Measurements from ENCODE around the gene C20orf144.
"Not testable (repeated sequence)": the region's sequence is repeated elsewhere in the genome, so short reads cannot be mapped to it uniquely, and the experiment has no call there.

Gene C20orf144

GRCh38 chr20:33662172-33662571 is at the start of gene C20orf144:
Gene C20orf144, plus strand, starts transcription at chr20:33662327. Its CDS starts 19 bp downstream, at chr20:33662346.
- DNase-seq: no peak

- DNase-seq: no peak
These were observed 40.3 kb upstream of the C20orf144 start for GRCh38 chr20:33621717-33622400.

- DNase-seq: no peak
These were observed 39.3 kb upstream of the C20orf144 start for GRCh38 chr20:33622705-33623365.

DNA sequence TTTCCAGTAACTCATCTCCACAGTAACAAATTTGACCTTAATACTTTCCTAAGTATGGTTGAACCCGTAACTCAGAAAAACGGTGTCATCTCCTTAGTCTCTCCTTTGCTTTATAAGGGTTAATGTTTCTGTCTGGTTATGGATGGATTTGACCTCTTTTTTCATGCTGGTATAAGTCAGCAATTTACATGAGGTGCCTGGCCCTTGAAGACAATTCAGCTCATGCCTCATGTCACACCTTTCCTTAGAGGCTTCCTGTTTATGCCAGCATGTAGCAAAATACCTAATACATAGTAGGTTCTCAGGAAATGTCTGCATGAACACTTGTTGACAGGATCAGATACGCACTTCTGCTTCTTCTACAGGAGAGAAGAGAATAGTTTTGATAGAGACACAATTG is 37.7 kb upstream of the C20orf144 start:
- DNase-seq: no peak

DNA sequence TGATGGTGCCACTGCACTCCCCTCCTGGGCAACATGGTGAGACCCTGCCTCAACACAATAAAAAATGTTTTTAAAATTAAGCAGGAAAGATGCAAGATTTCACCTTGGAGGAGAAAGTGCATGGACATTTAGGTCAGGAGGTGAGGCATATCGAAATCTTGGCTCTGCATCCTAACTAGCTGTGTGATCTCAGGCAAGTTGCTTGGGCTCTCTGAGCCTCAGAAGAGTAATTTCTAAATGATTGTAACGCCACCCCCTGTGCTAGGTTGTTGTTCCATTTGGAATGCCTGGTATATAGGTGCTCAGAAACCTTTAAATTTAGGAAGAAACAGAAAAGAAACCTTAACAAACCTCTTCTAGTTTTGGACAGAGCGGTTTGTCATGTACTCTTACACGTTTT is 35.9 kb upstream of the C20orf144 start:
- no peak for DNase-seq

GRCh38 chr20:33627577-33628216 is 34.4 kb upstream of the C20orf144 start:
- DNase-seq: no peak

DNA sequence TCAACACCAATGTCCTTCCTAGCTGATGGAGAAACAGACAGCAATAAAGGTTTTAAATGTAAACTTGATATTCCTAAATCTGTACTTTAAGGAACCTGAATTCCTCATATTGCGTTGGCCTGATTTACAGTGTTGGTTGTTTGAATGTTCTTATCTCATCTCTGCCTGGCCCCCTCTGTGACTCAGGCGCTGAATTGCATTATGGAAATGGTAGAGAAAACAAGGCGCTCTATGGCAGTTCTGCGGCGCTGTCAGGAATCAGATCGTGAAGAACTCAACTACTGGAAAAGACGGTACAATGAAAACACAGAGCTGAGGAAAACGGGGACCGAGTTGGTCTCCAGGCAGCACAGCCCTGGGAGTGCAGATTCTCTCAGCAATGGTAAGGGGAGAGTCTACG is 32.6 kb upstream of the C20orf144 start:
- DNase-seq: no peak

DNA sequence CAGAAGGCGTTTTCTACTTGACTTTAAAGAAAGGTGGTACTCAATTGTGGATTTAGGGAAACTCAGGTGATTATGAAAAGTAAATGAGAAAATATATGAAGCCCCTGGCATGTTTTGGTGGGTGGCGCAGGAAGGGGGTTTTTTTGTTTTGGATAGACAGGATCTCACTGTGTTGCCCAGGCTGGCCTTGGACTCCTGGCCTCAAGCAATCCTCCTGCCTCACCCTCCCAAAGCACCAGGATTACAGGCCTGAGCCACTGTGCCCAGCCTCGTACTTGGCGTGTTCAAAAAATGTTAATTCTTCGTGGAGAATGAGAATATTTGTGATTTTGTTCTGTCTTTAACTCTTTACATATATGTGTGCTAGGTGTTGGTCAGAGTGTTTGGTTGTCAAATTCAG is 32.1 kb upstream of the C20orf144 start:
- no peak for DNase-seq

- DNase-seq: no peak
These were observed 31.6 kb upstream of the C20orf144 start for GRCh38 chr20:33630507-33630906.

DNA sequence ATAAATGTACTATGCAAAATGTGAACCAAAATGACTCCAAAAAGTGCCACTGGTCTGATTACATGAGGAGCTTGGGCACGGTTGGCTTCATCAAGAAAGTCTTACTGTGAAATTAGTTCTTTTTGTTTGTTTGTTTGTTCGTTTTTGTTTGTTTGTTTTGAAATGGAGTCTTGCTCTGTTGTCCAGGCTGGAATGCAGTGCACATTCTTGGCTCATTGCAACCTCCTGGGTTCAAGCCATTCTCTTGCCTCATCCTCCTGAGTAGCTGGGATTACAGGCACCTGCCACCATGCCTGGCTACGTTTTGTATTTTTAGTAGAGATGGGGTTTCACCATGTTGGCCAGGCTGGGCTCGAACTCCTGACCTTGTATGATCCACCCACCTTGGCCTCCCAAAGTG is 30.2 kb upstream of the C20orf144 start:
- not testable (repeated sequence) for DNase-seq

DNA sequence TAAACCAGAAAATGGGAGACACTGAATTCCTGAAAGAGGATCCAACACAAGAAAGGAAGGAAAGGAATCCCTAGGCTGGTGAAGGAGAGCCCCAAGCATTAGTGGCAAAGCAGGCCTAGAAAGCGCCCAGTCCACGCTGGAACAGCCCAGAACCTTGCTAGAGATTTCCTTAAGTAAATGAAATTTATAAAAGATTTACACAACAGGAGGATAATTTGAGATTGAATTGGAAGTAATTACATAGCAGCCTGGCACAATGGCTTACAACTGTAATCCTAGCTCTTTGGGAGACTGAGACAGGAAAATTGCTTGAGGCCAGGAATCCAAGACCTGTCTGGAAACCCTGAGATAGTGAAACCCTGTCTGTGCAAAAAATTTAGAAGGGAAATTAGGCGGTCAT is 26.8 kb upstream of the C20orf144 start:
- no peak for DNase-seq

DNA sequence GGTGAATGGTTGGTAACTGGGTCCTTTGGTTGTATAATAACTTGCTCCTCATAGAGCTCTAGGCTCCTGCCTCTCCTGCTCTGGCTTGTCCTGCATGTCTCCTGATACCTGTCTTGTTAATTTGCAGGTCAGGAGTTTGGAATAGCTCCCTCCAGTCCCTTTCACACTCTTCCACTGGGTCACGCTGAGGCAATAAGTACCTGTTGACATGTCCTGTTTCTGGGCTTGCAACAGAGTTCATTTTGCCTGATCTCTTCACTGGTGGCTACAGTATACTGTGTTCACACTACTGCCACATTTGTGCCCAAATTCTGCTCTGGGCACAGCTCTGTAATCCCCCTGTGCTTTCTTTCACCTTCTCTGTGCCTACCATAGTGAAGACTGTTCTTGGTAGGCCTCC is 25.4 kb upstream of the C20orf144 start:
- DNase-seq: no peak

DNA sequence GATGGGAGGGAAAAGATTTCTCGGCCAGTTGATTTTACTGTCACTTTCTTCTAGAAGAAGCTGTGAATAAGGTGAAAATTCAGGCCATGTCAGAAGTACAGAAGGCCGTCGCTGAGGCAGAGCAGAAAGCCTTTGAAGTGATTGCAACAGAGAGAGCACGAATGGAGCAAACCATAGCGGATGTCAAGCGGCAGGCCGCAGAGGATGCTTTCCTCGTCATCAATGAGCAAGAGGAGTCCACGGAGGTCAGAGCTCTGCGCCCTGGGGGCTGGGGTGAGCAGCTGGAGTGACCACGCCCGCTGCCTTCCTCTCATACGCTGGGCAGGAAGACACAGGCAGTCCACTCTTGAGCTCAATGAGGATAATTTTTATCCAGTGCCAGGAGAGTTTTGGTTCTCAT is 21.8 kb upstream of the C20orf144 start:
- DNase-seq: no peak

GRCh38 chr20:33644313-33645071 is 17.6 kb upstream of the C20orf144 start:
- no peak for DNase-seq

DNA sequence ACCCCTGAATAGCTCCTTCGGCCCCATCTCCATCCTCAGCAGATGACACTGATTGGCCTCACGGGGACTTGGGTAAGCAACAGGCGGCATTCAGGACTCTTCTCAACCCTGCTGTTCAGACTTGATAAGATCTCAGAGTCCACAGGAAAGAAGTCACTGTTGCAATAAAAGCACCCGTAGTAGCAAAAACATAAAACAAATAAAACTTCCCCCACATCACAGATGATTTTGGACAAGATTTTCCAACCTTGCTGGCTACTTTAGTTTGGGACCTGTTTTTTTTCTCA is 17.1 kb upstream of the C20orf144 start:
- no peak for DNase-seq

DNA sequence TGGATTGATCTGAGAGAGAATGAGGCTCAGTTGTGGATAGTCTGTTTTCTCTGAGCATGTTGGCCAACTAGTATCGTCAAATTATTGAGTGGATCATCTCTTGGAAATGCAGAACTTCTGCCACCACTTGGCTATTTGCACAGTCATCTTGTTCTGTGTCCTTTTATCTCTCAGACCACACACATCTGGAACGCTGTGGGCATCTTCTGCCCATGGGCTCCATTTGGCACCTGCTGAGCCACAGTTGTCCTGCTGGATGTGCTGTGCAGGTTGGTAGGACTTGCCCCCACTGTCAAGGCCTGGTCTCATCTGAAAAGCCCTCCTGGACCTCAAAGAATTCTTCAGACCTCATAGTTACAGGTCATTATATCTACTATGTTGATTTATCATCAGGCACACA is 16.7 kb upstream of the C20orf144 start:
- DNase-seq: no peak

DNA sequence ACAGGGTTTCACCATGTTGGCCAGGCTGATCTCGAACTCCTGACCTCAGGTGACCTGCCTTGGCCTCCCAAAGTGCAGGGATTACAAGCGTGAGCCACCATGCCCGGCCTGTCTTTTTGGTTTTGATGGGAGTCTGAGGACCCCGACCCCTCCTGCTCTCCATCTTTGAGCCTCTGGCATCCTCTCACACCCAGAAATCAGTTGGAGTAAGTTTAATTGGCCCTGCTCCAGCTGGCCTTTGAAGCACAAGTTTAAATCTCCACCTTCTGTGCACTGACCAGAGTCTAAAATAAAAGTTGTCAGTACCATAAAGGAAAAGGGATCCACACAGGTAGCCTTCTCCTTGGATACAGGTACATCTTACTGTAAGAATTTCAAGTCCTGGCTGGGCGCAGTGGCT is 15.9 kb upstream of the C20orf144 start:
- DNase-seq: no peak

DNA sequence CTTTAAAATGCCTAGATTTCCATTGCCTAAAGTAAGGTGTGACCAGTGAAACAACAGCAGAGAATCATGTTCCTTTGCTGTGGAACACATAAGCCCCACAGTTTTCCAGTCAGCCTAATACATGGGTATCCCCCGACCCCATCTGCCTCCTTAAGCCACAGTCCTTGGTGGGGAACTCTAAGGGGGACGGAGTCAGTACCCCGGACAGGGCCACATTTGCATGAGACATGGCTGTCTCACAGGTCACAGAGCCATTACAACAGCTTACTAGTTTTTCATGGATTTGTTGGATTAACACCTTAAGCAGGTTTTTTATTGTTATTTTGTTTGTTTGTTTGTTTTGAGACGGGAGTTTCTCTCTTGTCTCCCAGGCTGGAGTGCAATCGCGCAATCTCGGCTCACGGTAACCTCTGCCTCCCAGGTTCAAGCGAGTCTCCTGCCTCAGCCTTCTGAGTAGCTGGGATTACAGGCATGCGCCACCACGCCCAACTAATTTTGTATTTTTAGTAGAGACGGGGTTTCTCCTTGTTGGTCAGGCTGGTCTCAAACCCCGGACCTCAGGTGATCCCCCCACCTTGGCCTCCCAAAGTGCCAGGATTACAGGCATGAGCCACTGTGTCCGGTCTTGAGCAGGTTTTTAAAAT is 15.0 kb upstream of the C20orf144 start:
- DNase-seq: not testable (repeated sequence)

DNA sequence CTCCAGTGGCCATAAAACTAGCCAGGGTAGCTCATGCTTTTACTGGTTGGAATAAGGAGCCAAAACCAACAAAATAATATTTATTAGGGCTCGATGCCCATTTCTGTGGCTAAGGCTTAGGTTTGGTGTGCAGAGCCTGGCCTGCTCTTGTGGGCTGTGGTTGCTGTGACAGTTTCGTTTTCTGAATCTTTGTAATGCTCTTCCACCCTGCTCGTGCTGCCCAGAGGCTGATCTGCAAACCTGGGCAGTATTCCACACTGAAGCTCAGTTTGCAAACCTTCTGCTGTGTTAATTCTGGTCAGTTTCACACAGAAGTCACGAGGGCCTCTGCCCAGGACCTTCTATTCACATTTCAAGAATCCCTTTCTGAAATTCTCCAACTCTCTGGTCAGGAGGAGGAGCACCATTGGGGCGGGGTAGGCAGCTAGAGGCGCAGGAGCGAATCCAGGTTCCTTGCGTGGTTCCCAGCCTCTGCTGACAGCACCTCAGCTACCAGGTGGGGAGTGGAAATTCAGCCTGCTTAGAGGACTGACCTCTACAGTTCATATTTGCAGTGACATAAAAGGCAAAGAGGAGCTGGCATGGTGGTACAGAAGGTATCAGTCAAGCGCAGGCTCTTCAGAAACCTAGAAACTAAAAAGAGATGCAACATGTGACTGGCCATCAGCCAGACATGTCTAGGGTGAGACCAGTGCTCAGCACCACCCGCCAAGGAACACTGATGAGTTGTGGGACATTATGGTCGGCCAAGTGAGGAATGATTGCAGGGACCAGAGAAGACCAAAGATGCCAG is 14.3 kb upstream of the C20orf144 start:
- no peak for DNase-seq

DNA sequence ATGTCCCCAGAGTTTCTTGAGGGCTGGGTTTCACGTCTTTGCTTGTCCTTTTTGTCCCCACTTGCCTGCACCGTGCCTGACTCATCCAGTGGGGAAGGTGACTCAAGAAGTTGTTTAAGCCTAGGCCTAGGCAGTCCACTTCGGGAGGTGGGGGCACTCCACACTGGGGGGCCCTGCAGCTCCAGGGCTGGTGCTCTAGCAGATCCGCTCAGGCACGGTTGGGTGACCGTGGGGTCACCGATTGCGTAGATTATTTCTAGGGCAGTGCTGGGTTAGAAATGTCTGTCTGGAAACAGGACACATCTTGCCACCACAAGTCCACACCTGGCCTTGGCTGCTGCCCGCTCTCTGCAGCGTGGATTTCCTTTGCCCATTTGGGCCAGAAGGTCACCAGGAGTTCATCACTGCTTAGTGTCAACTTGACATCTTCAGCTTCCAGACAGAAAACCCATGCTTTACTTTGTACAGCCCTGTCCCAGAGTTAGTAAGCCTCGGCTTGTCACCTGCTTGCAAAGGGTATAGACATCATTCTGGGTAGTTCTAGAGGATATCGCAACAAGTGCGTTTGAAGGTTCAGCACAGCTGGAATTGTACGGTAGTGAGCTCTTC is 13.6 kb upstream of the C20orf144 start:
- no peak for DNase-seq

- DNase-seq: peak; percentile 70
These were observed 12.9 kb upstream of the C20orf144 start for GRCh38 chr20:33649201-33649681.
